ENCODE measurements around the gene INSM1. TPM values are rescaled to one million over a fixed set of nuclear protein-coding genes. Genes with fewer than 3 reads are reported as not detected.

INSM1 gene
- total RNA-seq, 4 donors from 2014 or later, result 1.4 to 4.6 (median 2.9) TPM; not detected in 1

- no peak overlapping the region for H3K27ac ChIP-seq
- no peak for DNase-seq
- peaks cover 0 to 20% (median 0%) of the 10 kb centered on the region in 3 donors for H3K36me3 ChIP-seq
Measured at GRCh38 chr20:20391766-20392165, 23.9 kb downstream of the INSM1 start.

GRCh38 chr20:20393207-20394120, 25.6 kb downstream of the INSM1 start:
- peaks cover 0 to 27% (median 0%) of the 10 kb centered on the region in 3 donors for H3K36me3 ChIP-seq
- no peak for DNase-seq
- TF ChIP-seq CTCF (IDR thresholded peaks at IDR 0.05) (no peak), POLR2A (IDR thresholded peaks at IDR 0.05) (no peak)
- no peak overlapping the region for H3K4me3 ChIP-seq
- H3K27ac ChIP-seq, result no peak overlapping the region
- no peaks in the 10 kb centered on the region for H3K27me3 ChIP-seq
- no peaks in the 10 kb centered on the region for H3K9me3 ChIP-seq
- no peaks in the 10 kb centered on the region for H3K4me1 ChIP-seq

More at GRCh38 chr20:20391766-20392165, 23.9 kb downstream of the INSM1 start:
- H3K27me3 ChIP-seq, result no peaks in the 10 kb centered on the region
- H3K4me1 ChIP-seq, result no peaks in the 10 kb centered on the region
- no peak overlapping the region for H3K4me3 ChIP-seq
- TF ChIP-seq CTCF (IDR thresholded peaks at IDR 0.05) (no peak), POLR2A (IDR thresholded peaks at IDR 0.05) (no peak)
- H3K9me3 ChIP-seq, result no peaks in the 10 kb centered on the region

GRCh38 chr20:20395087-20395486, 27.2 kb downstream of the INSM1 start:
- H3K27me3 ChIP-seq, result no peaks in the 10 kb centered on the region
- H3K4me3 ChIP-seq, result no peak overlapping the region
- no peaks in the 10 kb centered on the region for H3K9me3 ChIP-seq
- H3K27ac ChIP-seq, result no peak overlapping the region
- TF ChIP-seq CTCF (IDR thresholded peaks at IDR 0.05), result no peak
- peaks cover 0 to 4% (median 0%) of the 10 kb centered on the region in 4 donors for H3K4me1 ChIP-seq
- DNase-seq, result no peak
- H3K36me3 ChIP-seq, result peaks cover 0 to 27% (median 0%) of the 10 kb centered on the region in 3 donors

GRCh38 chr20:20395903-20396568, 28.1 kb downstream of the INSM1 start:
- Histone ChIP-seq H3K36me3 (peaks cover 0 to 27% (median 0%) of the 10 kb centered on the region in 3 donors), H3K27ac (no peak overlapping the region)

GRCh38 chr20:20396794-20397193, 28.9 kb downstream of the INSM1 start:
- DNase-seq, result no peak
- Histone ChIP-seq H3K27me3 (no peaks in the 10 kb centered on the region), H3K27ac (no peak overlapping the region), H3K4me3 (no peak overlapping the region), H3K9me3 (no peaks in the 10 kb centered on the region), H3K36me3 (peaks cover 0 to 24% (median 0%) of the 10 kb centered on the region in 3 donors), H3K4me1 (peaks cover 0 to 4% (median 0%) of the 10 kb centered on the region in 4 donors)
- TF ChIP-seq POLR2A (IDR thresholded peaks at IDR 0.05) (no peak), CTCF (IDR thresholded peaks at IDR 0.05) (no peak)

More at GRCh38 chr20:20395903-20396568, 28.1 kb downstream of the INSM1 start:
- H3K27me3 ChIP-seq, result no peaks in the 10 kb centered on the region
- H3K9me3 ChIP-seq, result no peaks in the 10 kb centered on the region
- DNase-seq, result no peak
- TF ChIP-seq POLR2A (IDR thresholded peaks at IDR 0.05) (no peak), CTCF (IDR thresholded peaks at IDR 0.05) (no peak)
- peaks cover 0 to 4% (median 0%) of the 10 kb centered on the region in 4 donors for H3K4me1 ChIP-seq
- H3K4me3 ChIP-seq, result no peak overlapping the region
